Esophagus squamous epithelium (tissue), 4 donors: ENCODE measurements around the gene CSNK1A1.

Experiments
- CTCF ChIP-seq, 6 experiments: fragments of 450-650 bp in 4 of 6; fragments of 200-600 bp in 2 of 6; sonication (generic) in 2 of 6; IDR thresholded peaks; one replicate each; pipeline ENCODE4 v1.5.1; 2016 to 2019; ENCODE audit warnings: antibody characterized with exemption in 6 of 6, mild to moderate bottlenecking in 4 of 6, moderate library complexity in 4 of 6
- POLR2A ChIP-seq, 4 donors: fragments of 450-650 bp; IDR thresholded peaks; one replicate each; pipeline ENCODE4 v1.6.1; 2017; ENCODE audit warnings: antibody characterized with exemption in 4 of 4, mild to moderate bottlenecking in 4 of 4, moderate library complexity in 3 of 4

- TF ChIP-seq POLR2A (IDR thresholded peaks at IDR 0.05) (no peak), CTCF (IDR thresholded peaks at IDR 0.05) (no peak)
These were observed 32.9 kb upstream of the CSNK1A1 start for GRCh38 chr5:149584121-149584520.
